NB4 (cell line): ENCODE measurements around the gene UTS2B.

ENCODE experiments used
- CTCF ChIP-seq: IDR thresholded peaks from one replicate; pipeline ENCODE4 v1.5.1; 2012; ENCODE audit warnings: low read depth, low read length
- MYC ChIP-seq: IDR thresholded peaks from 2 replicates; pipeline ENCODE4 v1.6.1; 2011; ENCODE audit warnings: low read depth, low read length

- no peak for TF ChIP-seq CTCF
- no peak for TF ChIP-seq MYC
Observed at GRCh38 chr3:191350396-191351090, 20.2 kb upstream of the UTS2B start.
